OCI-LY1 (cell line): ENCODE results near the gene LAMP1.
A peak's percentile ranks its signal among the peaks of the same experiment; 100 is the strongest.

ENCODE experiments used
- CTCF ChIP-seq: fragments of 200-600 bp; sonication (generic), shearing (Covaris generic); IDR thresholded peaks from 2 replicates; pipeline ENCODE4 v1.5.1; 2017; ENCODE audit warnings: mild to moderate bottlenecking, antibody characterized with exemption, low read length, moderate library complexity, mixed read lengths
- EZH2 ChIP-seq: fragments of 200-600 bp; sonication (generic), shearing (Covaris generic); IDR thresholded peaks from 2 replicates; pipeline ENCODE4 v1.8.0; 2017; ENCODE audit warnings: borderline replicate concordance, mixed run types, mild to moderate bottlenecking, antibody characterized with exemption, low read length, moderate library complexity, mixed read lengths

DNA sequence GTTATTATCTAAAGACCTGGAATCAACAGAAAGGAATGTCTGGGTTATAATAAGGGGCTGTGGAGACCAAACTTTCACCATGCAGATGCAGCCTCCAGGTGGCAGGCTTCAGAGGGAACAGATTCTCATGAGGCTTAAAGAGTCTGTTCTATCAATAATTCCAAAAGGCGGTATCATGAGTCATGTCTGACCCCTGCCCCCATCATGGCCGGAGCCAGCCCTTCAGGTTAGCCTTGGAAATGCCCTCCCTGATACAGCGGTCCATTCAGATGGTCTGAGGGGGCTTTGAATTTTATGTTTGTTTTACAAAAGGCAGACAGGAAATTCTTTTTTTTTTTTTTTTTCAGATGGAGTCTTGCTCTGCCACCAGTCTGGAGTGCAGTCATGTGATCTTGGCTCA, 21.7 kb upstream of the LAMP1 start:
- peak; percentile 80 for TF ChIP-seq CTCF
- no peak for TF ChIP-seq EZH2
